OCI-LY7 (cell line): ENCODE results near the gene TAMALIN.

Experiments
- EZH2phosphoT487 ChIP-seq: fragments of 200-600 bp; sonication (generic); IDR thresholded peaks from 2 replicates; pipeline ENCODE4 v1.6.1; 2018; ENCODE audit warnings: low read depth, borderline replicate concordance, mild to moderate bottlenecking, mixed run types, antibody characterized with exemption, low read length, moderate library complexity, mixed read lengths
- TF ChIP-seq, protein P1 (sequence below): fragments of 200-600 bp; sonication (generic); conservative IDR thresholded peaks from 2 replicates; pipeline ENCODE4 v1.5.1; 2014; ENCODE audit warnings: mild to moderate bottlenecking, antibody characterized with exemption, low read length, moderate library complexity, mixed read lengths

DNA sequence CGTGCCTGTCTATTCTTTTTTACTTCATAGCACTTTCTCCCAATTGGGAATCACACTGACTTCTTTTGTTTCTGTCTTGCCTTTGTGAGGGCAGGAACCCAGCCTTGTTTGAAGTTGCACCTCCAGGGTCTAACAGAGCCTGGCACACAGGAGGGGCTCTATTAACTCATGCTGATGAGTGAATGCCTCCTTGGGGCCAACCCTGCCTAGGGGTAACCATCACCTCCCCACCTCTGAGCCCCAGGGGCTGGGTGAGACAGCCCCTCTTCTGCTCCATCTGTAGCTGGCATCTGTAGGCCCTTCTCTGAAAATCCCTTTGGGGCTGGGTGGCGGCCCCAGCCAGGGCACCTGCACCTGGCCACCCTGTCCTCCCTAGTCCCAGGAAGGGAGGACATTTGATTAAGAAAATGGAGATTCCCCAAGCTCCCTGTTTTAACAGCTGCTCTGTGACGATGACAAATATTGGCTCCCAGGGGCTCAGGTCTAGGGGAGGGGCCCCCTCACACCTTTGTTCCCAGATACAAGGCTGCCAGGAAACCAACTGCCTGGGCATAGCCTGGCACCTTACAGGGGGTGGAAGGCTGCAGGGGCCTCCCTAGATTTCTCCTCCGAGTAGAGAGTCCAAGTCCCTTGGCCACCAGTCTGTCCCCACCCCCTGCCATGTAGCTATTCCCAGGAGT lies 11.8 kb downstream of the TAMALIN start:
- TF ChIP-seq, protein P1, sequence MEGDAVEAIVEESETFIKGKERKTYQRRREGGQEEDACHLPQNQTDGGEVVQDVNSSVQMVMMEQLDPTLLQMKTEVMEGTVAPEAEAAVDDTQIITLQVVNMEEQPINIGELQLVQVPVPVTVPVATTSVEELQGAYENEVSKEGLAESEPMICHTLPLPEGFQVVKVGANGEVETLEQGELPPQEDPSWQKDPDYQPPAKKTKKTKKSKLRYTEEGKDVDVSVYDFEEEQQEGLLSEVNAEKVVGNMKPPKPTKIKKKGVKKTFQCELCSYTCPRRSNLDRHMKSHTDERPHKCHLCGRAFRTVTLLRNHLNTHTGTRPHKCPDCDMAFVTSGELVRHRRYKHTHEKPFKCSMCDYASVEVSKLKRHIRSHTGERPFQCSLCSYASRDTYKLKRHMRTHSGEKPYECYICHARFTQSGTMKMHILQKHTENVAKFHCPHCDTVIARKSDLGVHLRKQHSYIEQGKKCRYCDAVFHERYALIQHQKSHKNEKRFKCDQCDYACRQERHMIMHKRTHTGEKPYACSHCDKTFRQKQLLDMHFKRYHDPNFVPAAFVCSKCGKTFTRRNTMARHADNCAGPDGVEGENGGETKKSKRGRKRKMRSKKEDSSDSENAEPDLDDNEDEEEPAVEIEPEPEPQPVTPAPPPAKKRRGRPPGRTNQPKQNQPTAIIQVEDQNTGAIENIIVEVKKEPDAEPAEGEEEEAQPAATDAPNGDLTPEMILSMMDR, result no peak
- no peak for TF ChIP-seq EZH2phosphoT487
